Measurements from ENCODE around the gene PPFIA3.
"Not testable (repeated sequence)": the region's sequence is repeated elsewhere in the genome, so short reads cannot be mapped to it uniquely, and the experiment has no call there.

PPFIA3 gene

GRCh38 chr19:49119411-49120324, at the start of gene PPFIA3:
Gene PPFIA3 (plus strand): TSS chr19:49119544. CDS start chr19:49127874, 8,330 bp downstream.
- DNase-seq: no peak

- DNase-seq: no peak
These were observed 48.9 kb upstream of the PPFIA3 start for GRCh38 chr19:49070416-49070815.

GRCh38 chr19:49071860-49072547, 47.3 kb upstream of the PPFIA3 start:
- no peak for DNase-seq

- DNase-seq: no peak
These were observed 45.6 kb upstream of the PPFIA3 start for GRCh38 chr19:49073514-49074378.

GRCh38 chr19:49074869-49075268, 44.5 kb upstream of the PPFIA3 start:
- not testable (repeated sequence) for DNase-seq

GRCh38 chr19:49080392-49080791, 39.0 kb upstream of the PPFIA3 start:
- DNase-seq: no peak

- DNase-seq: no peak
These were observed 38.1 kb upstream of the PPFIA3 start for GRCh38 chr19:49081273-49081672.

GRCh38 chr19:49084206-49085019, 34.9 kb upstream of the PPFIA3 start:
- DNase-seq: no peak

- peak; percentile 100 for DNase-seq
These were observed 34.1 kb upstream of the PPFIA3 start, which contains the start of gene SNRNP70 for GRCh38 chr19:49085020-49085867. Gene SNRNP70 (plus strand): TSS chr19:49085451. CDS start chr19:49086415, 964 bp downstream.

- no peak for DNase-seq
These were observed 33.5 kb upstream of the PPFIA3 start for GRCh38 chr19:49085868-49086232.

- DNase-seq: no peak
These were observed 33.0 kb upstream of the PPFIA3 start for GRCh38 chr19:49086296-49086695.

- DNase-seq: no peak
These were observed 27.8 kb upstream of the PPFIA3 start for GRCh38 chr19:49091391-49092038.

- no peak for DNase-seq
These were observed 26.7 kb upstream of the PPFIA3 start for GRCh38 chr19:49092686-49093085.

- no peak for DNase-seq
These were observed 24.6 kb upstream of the PPFIA3 start for GRCh38 chr19:49094505-49095482.

- peak; percentile 62 for DNase-seq
These were observed 21.7 kb upstream of the PPFIA3 start for GRCh38 chr19:49097453-49098288.

- no peak for DNase-seq
These were observed 20.5 kb upstream of the PPFIA3 start for GRCh38 chr19:49098795-49099194.

GRCh38 chr19:49101160-49101559, 18.2 kb upstream of the PPFIA3 start:
- DNase-seq: no peak

- DNase-seq: no peak
These were observed 17.0 kb upstream of the PPFIA3 start for GRCh38 chr19:49102303-49102702.
